GM21717 (cell line): ENCODE measurements around the gene FSIP1.

Source experiments
- ATAC-seq: cut with Tn5 transposase; IDR thresholded peaks from one replicate; pipeline ENCODE4 v1.9.1; 2021; ENCODE audit warnings: mild to moderate bottlenecking, moderate library complexity; ENCODE audit not compliant: unreplicated experiment

Gene FSIP1

GRCh38 chr15:39654304-39654703 is 128.3 kb downstream of the FSIP1 start:
- ATAC-seq, result no peak

GRCh38 chr15:39651881-39652280 is 130.8 kb downstream of the FSIP1 start:
- ATAC-seq, result no peak

GRCh38 chr15:39651295-39651694 is 131.3 kb downstream of the FSIP1 start:
- ATAC-seq, result no peak

- no peak for ATAC-seq
These were observed 132.9 kb downstream of the FSIP1 start for GRCh38 chr15:39649757-39650156.

GRCh38 chr15:39646425-39646824 is 136.2 kb downstream of the FSIP1 start:
- no peak for ATAC-seq

GRCh38 chr15:39645976-39646257 is 136.7 kb downstream of the FSIP1 start:
- no peak for ATAC-seq

GRCh38 chr15:39645138-39645975 is 137.3 kb downstream of the FSIP1 start:
- ATAC-seq, result no peak

GRCh38 chr15:39644136-39644535 is 138.5 kb downstream of the FSIP1 start:
- ATAC-seq, result no peak

GRCh38 chr15:39643727-39644126 is 138.9 kb downstream of the FSIP1 start:
- ATAC-seq, result no peak

- ATAC-seq, result no peak
These were observed 140.5 kb downstream of the FSIP1 start for GRCh38 chr15:39642011-39642640.

- ATAC-seq, result no peak
These were observed 141.3 kb downstream of the FSIP1 start for GRCh38 chr15:39641191-39641889.

GRCh38 chr15:39640665-39641064 is 142.0 kb downstream of the FSIP1 start:
- no peak for ATAC-seq

GRCh38 chr15:39639037-39639436 is 143.6 kb downstream of the FSIP1 start:
- no peak for ATAC-seq

GRCh38 chr15:39638041-39638440 is 144.6 kb downstream of the FSIP1 start:
- ATAC-seq, result no peak

- ATAC-seq, result no peak
These were observed 151.3 kb downstream of the FSIP1 start for GRCh38 chr15:39631357-39631756.

- ATAC-seq, result no peak
These were observed 152.7 kb downstream of the FSIP1 start for GRCh38 chr15:39629906-39630305.

GRCh38 chr15:39629371-39629770 is 153.3 kb downstream of the FSIP1 start:
- no peak for ATAC-seq

- ATAC-seq, result no peak
These were observed 153.9 kb downstream of the FSIP1 start for GRCh38 chr15:39628546-39629257.

GRCh38 chr15:39628144-39628508 is 154.5 kb downstream of the FSIP1 start:
- ATAC-seq, result no peak

GRCh38 chr15:39627451-39628143 is 155.0 kb downstream of the FSIP1 start:
- ATAC-seq, result no peak

- ATAC-seq, result no peak
These were observed 156.8 kb downstream of the FSIP1 start for GRCh38 chr15:39625856-39626255.
